Gastroesophageal sphincter (tissue), 3 donors: ENCODE results near the gene NOD2.

Experiments used
- CTCF ChIP-seq, 4 experiments: fragments of 200-600 bp in 2 of 4; fragments of 450-650 bp in 2 of 4; sonication (generic) in 1 of 4; IDR thresholded peaks; one replicate each; pipeline ENCODE4 v1.5.1; 2017 to 2019; ENCODE audit warnings: antibody characterized with exemption in 4 of 4, mild to moderate bottlenecking in 2 of 4, moderate library complexity in 2 of 4
- EP300 ChIP-seq: sonication (generic); formaldehyde crosslinking; IDR thresholded peaks from one replicate; pipeline ENCODE4 v1.6.1; 2017; ENCODE audit warnings: antibody characterized with exemption, mild to moderate bottlenecking
- POLR2A ChIP-seq, 2 donors: fragments of 450-650 bp; IDR thresholded peaks; one replicate each; pipeline ENCODE4 v1.6.1; 2017; ENCODE audit warnings: antibody characterized with exemption in 2 of 2, mild to moderate bottlenecking in 2 of 2, moderate library complexity in 1 of 2
- POLR2AphosphoS5 ChIP-seq: sonication (generic); formaldehyde crosslinking; IDR thresholded peaks from one replicate; pipeline ENCODE4 v1.6.1; 2017; ENCODE audit warnings: antibody characterized with exemption

GRCh38 chr16:50736448-50736847 is 43.0 kb downstream of the NOD2 start:
- TF ChIP-seq CTCF (IDR thresholded peaks at IDR 0.05): no peak
- TF ChIP-seq POLR2AphosphoS5: no peak
- no peak for TF ChIP-seq EP300
- no peak for TF ChIP-seq POLR2A (IDR thresholded peaks at IDR 0.05)
